ENCODE results near the gene MFAP3. TPM values are rescaled to one million over a fixed set of nuclear protein-coding genes. Genes with fewer than 3 reads are reported as not detected.

Gene MFAP3
- total RNA-seq, 4 donors from 2014 or later: 19.8 to 58.7 (median 35.9) TPM

- H3K9me3 ChIP-seq: no peaks in the 10 kb centered on the region
- TF ChIP-seq POLR2A (IDR thresholded peaks at IDR 0.05): no peak
- H3K36me3 ChIP-seq: no peaks in the 10 kb centered on the region
- H3K27me3 ChIP-seq: no peaks in the 10 kb centered on the region
- H3K27ac ChIP-seq: no peak overlapping the region
- DNase-seq: no peak
- H3K4me3 ChIP-seq: no peak overlapping the region
- H3K4me1 ChIP-seq: no peaks in the 10 kb centered on the region
These were observed 53.8 kb downstream of the MFAP3 start for GRCh38 chr5:154092356-154093141.

DNA sequence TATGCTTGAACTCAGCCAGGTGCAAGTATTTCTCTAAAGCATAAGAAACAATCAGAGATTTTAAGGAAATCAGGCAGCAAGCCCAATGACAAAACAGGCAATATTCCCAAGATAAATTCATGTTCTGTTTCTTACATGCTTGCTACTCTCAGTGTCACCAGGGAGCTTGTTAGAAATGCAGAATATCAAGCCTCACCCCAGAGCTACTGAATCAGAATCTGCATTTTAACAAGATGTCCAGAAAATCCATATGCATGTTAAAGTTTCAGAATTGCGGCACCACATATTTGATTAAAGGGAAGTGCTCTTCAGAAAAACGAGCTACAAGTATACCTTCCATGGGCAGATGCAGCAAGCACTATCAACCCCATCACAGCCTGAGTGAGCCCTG lies 54.4 kb downstream of the MFAP3 start:
- H3K9me3 ChIP-seq: no peaks in the 10 kb centered on the region
- no peak overlapping the region for H3K27ac ChIP-seq
- H3K4me1 ChIP-seq: no peaks in the 10 kb centered on the region
- TF ChIP-seq POLR2A (IDR thresholded peaks at IDR 0.05) (no peak), CTCF (IDR thresholded peaks at IDR 0.05) (no peak)
- no peak overlapping the region for H3K4me3 ChIP-seq
- no peak for DNase-seq
- no peaks in the 10 kb centered on the region for H3K36me3 ChIP-seq
- no peaks in the 10 kb centered on the region for H3K27me3 ChIP-seq

- Histone ChIP-seq H3K36me3 (no peaks in the 10 kb centered on the region), H3K4me3 (no peak overlapping the region), H3K27me3 (no peaks in the 10 kb centered on the region), H3K4me1 (no peaks in the 10 kb centered on the region), H3K9me3 (no peaks in the 10 kb centered on the region), H3K27ac (no peak overlapping the region)
- no peak for DNase-seq
- TF ChIP-seq POLR2A (IDR thresholded peaks at IDR 0.05): no peak
These were observed 57.1 kb downstream of the MFAP3 start for GRCh38 chr5:154095904-154096303.

DNA sequence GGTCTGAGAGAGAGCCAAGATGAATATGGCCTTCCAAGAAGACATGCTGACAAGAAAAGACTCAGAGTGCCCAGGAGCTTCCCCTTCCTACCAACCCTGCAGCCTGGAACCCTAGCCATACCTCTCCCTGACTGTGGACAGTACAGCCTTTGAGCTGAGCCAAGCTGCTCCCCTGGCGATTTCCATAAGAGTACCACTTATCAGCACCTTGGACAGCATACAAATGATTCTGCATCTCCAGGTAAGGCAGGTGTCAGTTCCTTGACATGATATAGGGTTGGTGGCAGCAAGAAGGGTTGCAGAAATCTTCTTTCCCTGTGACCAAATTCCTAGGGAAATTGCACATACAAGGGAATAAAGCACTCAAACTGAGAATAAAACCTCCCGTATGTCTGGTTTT lies 58.3 kb downstream of the MFAP3 start:
- TF ChIP-seq CTCF (IDR thresholded peaks at IDR 0.05) (no peak), POLR2A (IDR thresholded peaks at IDR 0.05) (no peak)
- H3K27me3 ChIP-seq: no peaks in the 10 kb centered on the region
- H3K27ac ChIP-seq: no peak overlapping the region
- H3K4me3 ChIP-seq: no peak overlapping the region
- no peaks in the 10 kb centered on the region for H3K9me3 ChIP-seq
- H3K36me3 ChIP-seq: no peaks in the 10 kb centered on the region
- DNase-seq: no peak
- no peaks in the 10 kb centered on the region for H3K4me1 ChIP-seq

DNA sequence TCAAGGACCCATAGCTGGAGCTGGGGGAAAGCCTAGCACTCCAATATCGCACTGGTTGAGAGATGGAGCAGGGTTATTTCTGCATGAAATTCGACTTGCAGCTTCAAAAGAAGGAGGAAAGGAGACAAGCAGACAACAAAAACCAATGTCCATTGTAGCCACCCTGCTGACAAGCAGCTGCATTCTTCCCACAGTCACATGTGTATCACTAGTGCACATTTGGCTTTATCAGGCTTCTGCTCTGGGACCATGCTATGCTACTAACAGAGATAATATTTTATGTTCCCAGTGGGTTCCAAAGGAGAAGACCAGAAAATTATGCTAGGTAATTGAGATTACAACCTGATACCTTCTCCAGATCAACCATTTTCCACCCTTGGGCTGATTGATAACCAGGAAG lies 59.7 kb downstream of the MFAP3 start:
- H3K27me3 ChIP-seq: no peaks in the 10 kb centered on the region
- H3K4me1 ChIP-seq: no peaks in the 10 kb centered on the region
- no peak for DNase-seq
- no peak overlapping the region for H3K27ac ChIP-seq
- H3K9me3 ChIP-seq: no peaks in the 10 kb centered on the region
- no peaks in the 10 kb centered on the region for H3K36me3 ChIP-seq
- TF ChIP-seq CTCF (IDR thresholded peaks at IDR 0.05): no peak
- TF ChIP-seq POLR2A (IDR thresholded peaks at IDR 0.05): no peak
- H3K4me3 ChIP-seq: no peak overlapping the region

- TF ChIP-seq POLR2A (IDR thresholded peaks at IDR 0.05) (no peak), CTCF (IDR thresholded peaks at IDR 0.05) (no peak)
- no peak for DNase-seq
- Histone ChIP-seq H3K4me1 (no peaks in the 10 kb centered on the region), H3K9me3 (no peaks in the 10 kb centered on the region), H3K4me3 (no peak overlapping the region), H3K27ac (no peak overlapping the region), H3K27me3 (no peaks in the 10 kb centered on the region), H3K36me3 (no peaks in the 10 kb centered on the region)
These were observed 62.4 kb downstream of the MFAP3 start for GRCh38 chr5:154101184-154101583.

- Histone ChIP-seq H3K4me3 (no peak overlapping the region), H3K36me3 (no peaks in the 10 kb centered on the region), H3K27ac (no peak overlapping the region), H3K27me3 (no peaks in the 10 kb centered on the region), H3K9me3 (no peaks in the 10 kb centered on the region), H3K4me1 (no peaks in the 10 kb centered on the region)
- no peak for TF ChIP-seq POLR2A (IDR thresholded peaks at IDR 0.05)
- no peak for TF ChIP-seq CTCF (IDR thresholded peaks at IDR 0.05)
- DNase-seq: no peak
These were observed 64.5 kb downstream of the MFAP3 start for GRCh38 chr5:154103233-154103632.

Measured in Peyer's patch (tissue), 4 donors.